Astrocyte of the spinal cord (primary cell): Measurements from ENCODE around the gene WDR86.

Source experiments
- DNase-seq: peaks from one replicate; pipeline ENCODE4 v3.0.0; 2011; ENCODE audit warnings: low read depth, low spot score
- H3K4me3 ChIP-seq: 2 replicates; pipeline ENCODE4 v1.5.1; 2011; ENCODE audit warnings: low read depth, mild to moderate bottlenecking, low read length, moderate library complexity
- CTCF ChIP-seq: IDR thresholded peaks from 2 replicates; pipeline ENCODE4 v1.5.1; 2012; ENCODE audit warnings: low read depth, mild to moderate bottlenecking, low read length, inconsistent platforms
- in situ Hi-C: cut with HindIII; loops from 2 replicates; pipeline ENCODE4 v1.10.0; 2017; ENCODE audit warnings: low sequenced_read_pairs

WDR86 gene

GRCh38 chr7:151388007-151388297 lies 21.9 kb downstream of the WDR86 start:
- TF ChIP-seq CTCF, result no peak
- H3K4me3 ChIP-seq, result no peak overlapping the region
- DNase-seq, result no peak
- in situ Hi-C loops, result no loop called here

GRCh38 chr7:151387161-151388006 lies 22.5 kb downstream of the WDR86 start:
- DNase-seq, result no peak
- TF ChIP-seq CTCF, result no peak
- in situ Hi-C loops, result no loop called here
- H3K4me3 ChIP-seq, result no peak overlapping the region

GRCh38 chr7:151386301-151387160 lies 23.3 kb downstream of the WDR86 start:
- no peak for TF ChIP-seq CTCF
- DNase-seq, result no peak
- in situ Hi-C loops, result no loop called here
- H3K4me3 ChIP-seq, result no peak overlapping the region

- DNase-seq, result no peak
- no peak for TF ChIP-seq CTCF
- H3K4me3 ChIP-seq, result no peak overlapping the region
- in situ Hi-C loops, result no loop called here
Observed at GRCh38 chr7:151385626-151386300, 24.1 kb downstream of the WDR86 start.

- TF ChIP-seq CTCF, result no peak
- DNase-seq, result no peak
- in situ Hi-C loops, result no loop called here
- no peak overlapping the region for H3K4me3 ChIP-seq
Observed at GRCh38 chr7:151384776-151385625, 24.8 kb downstream of the WDR86 start.

GRCh38 chr7:151384352-151384697 lies 25.5 kb downstream of the WDR86 start:
- TF ChIP-seq CTCF, result no peak
- no peak overlapping the region for H3K4me3 ChIP-seq
- in situ Hi-C loops, result no loop called here
- DNase-seq, result no peak
